Measurements from ENCODE around the gene MSH4.

- no peak for TF ChIP-seq CTCF (IDR thresholded peaks at IDR 0.05)
- no peak for TF ChIP-seq POLR2A (IDR thresholded peaks at IDR 0.05)
These were observed 9.7 kb upstream of the MSH4 start for GRCh38 chr1:75786901-75787493.
